ENCODE data around the gene MFSD6. TPM values are rescaled to one million over a fixed set of nuclear protein-coding genes. Genes with fewer than 3 reads are reported as not detected.
"Not testable (repeated sequence)": the region's sequence is repeated elsewhere in the genome, so short reads cannot be mapped to it uniquely, and the experiment has no call there.

The MFSD6 gene
- total RNA-seq, 1 donor from 2014 or later = 1.5 TPM

- no peak for TF ChIP-seq CTCF (conservative IDR thresholded peaks at IDR 0.05)
- Mint-ChIP-seq H3K27ac (ENCODE audit: unreplicated experiment) (no peak overlapping the region), H3K36me3 (ENCODE audit: low read depth) (peaks cover 26% of the 10 kb centered on the region), H3K4me1 (peaks cover 19% of the 10 kb centered on the region), H3K9me3 (peaks cover 13% of the 10 kb centered on the region), H3K4me3 (no peak overlapping the region), H3K27me3 (ENCODE audit: low read depth) (no peaks in the 10 kb centered on the region)
- DNase-seq (ENCODE audit: low read depth, low spot score) = no peak
Measured at GRCh38 chr2:190493095-190493494, 84.9 kb downstream of the MFSD6 start.

GRCh38 chr2:190494600-190495227, 86.6 kb downstream of the MFSD6 start:
- H3K9me3 Mint-ChIP-seq = peaks cover 13% of the 10 kb centered on the region
- not testable (repeated sequence) for H3K27me3 Mint-ChIP-seq (ENCODE audit: low read depth); H3K27ac Mint-ChIP-seq (ENCODE audit: unreplicated experiment); DNase-seq (ENCODE audit: low read depth, low spot score); H3K4me1 Mint-ChIP-seq; H3K4me3 Mint-ChIP-seq
- H3K36me3 Mint-ChIP-seq (ENCODE audit: low read depth) = peaks cover 26% of the 10 kb centered on the region

- H3K27me3 Mint-ChIP-seq (ENCODE audit: low read depth) = no peaks in the 10 kb centered on the region
- peaks cover 7% of the 10 kb centered on the region for H3K9me3 Mint-ChIP-seq
- H3K4me1 Mint-ChIP-seq = peaks cover 11% of the 10 kb centered on the region
- no peak for TF ChIP-seq CTCF (conservative IDR thresholded peaks at IDR 0.05)
- no peak overlapping the region for H3K27ac Mint-ChIP-seq (ENCODE audit: unreplicated experiment)
- H3K4me3 Mint-ChIP-seq = no peak overlapping the region
- no peak for DNase-seq (ENCODE audit: low read depth, low spot score)
- H3K36me3 Mint-ChIP-seq (ENCODE audit: low read depth) = peaks cover 17% of the 10 kb centered on the region
Measured at GRCh38 chr2:190497428-190497827, 89.3 kb downstream of the MFSD6 start.

DNA sequence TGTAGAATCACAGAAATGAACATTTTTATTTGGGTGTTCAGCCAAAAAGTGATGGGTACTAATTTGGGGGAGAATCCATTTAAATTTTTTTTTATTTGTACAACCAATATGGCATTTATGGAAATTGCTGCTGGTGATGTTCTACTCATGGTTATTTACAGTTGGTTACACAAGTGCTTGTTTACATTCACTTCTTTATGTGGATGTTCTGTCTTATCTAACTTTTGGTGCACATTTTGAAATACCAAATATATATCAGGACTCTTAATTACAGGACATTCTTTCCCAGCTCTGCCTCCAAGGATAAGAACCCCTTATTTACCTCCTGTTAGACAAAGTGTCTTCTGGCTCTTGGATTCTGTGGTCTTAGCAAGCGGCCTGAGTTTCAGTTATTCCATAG, 91.1 kb downstream of the MFSD6 start:
- no peak for TF ChIP-seq CTCF (conservative IDR thresholded peaks at IDR 0.05)
- no peak overlapping the region for H3K4me3 Mint-ChIP-seq
- no peak overlapping the region for H3K27ac Mint-ChIP-seq (ENCODE audit: unreplicated experiment)
- peaks cover 5% of the 10 kb centered on the region for H3K36me3 Mint-ChIP-seq (ENCODE audit: low read depth)
- H3K27me3 Mint-ChIP-seq (ENCODE audit: low read depth) = no peaks in the 10 kb centered on the region
- no peaks in the 10 kb centered on the region for H3K9me3 Mint-ChIP-seq
- DNase-seq (ENCODE audit: low read depth, low spot score) = no peak
- H3K4me1 Mint-ChIP-seq = peaks cover 11% of the 10 kb centered on the region

- Mint-ChIP-seq H3K27ac (ENCODE audit: unreplicated experiment) (no peak overlapping the region), H3K9me3 (no peaks in the 10 kb centered on the region), H3K27me3 (ENCODE audit: low read depth) (no peaks in the 10 kb centered on the region), H3K36me3 (ENCODE audit: low read depth) (peaks cover 5% of the 10 kb centered on the region), H3K4me1 (peaks cover 11% of the 10 kb centered on the region), H3K4me3 (no peak overlapping the region)
- TF ChIP-seq CTCF (conservative IDR thresholded peaks at IDR 0.05) = no peak
- DNase-seq (ENCODE audit: low read depth, low spot score) = no peak
Measured at GRCh38 chr2:190500054-190500502, 91.9 kb downstream of the MFSD6 start.

- no peak for DNase-seq (ENCODE audit: low read depth, low spot score)
- Mint-ChIP-seq H3K27ac (ENCODE audit: unreplicated experiment) (peak overlapping the region; percentile 78), H3K27me3 (ENCODE audit: low read depth) (no peaks in the 10 kb centered on the region)
Measured at GRCh38 chr2:190501231-190501630, 93.1 kb downstream of the MFSD6 start.

More at GRCh38 chr2:190501231-190501630, 93.1 kb downstream of the MFSD6 start:
- Mint-ChIP-seq H3K9me3 (no peaks in the 10 kb centered on the region), H3K4me1 (peaks cover 11% of the 10 kb centered on the region), H3K4me3 (no peak overlapping the region), H3K36me3 (ENCODE audit: low read depth) (no peaks in the 10 kb centered on the region)
- TF ChIP-seq CTCF (conservative IDR thresholded peaks at IDR 0.05) = no peak
